ENCODE data around the gene LILRB5.
A peak's percentile ranks its signal among the peaks of the same experiment; 100 is the strongest.
"Not testable (repeated sequence)": the region's sequence is repeated elsewhere in the genome, so short reads cannot be mapped to it uniquely, and the experiment has no call there.

LILRB5 gene

GRCh38 chr19:54240372-54241336 lies 16.4 kb downstream of the LILRB5 start:
- DNase-seq = not testable (repeated sequence)

- not testable (repeated sequence) for DNase-seq
Observed at GRCh38 chr19:54239491-54240371, 17.3 kb downstream of the LILRB5 start.

- DNase-seq = no peak
Observed at GRCh38 chr19:54233941-54234340, 23.1 kb downstream of the LILRB5 start.

GRCh38 chr19:54231077-54231931 lies 25.8 kb downstream of the LILRB5 start:
- DNase-seq = peak; percentile 79

GRCh38 chr19:54230031-54230430 lies 27.0 kb downstream of the LILRB5 start:
- no peak for DNase-seq

GRCh38 chr19:54229146-54229545 lies 27.9 kb downstream of the LILRB5 start:
- DNase-seq = no peak

GRCh38 chr19:54224619-54225018 lies 32.5 kb downstream of the LILRB5 start:
- DNase-seq = not testable (repeated sequence)

GRCh38 chr19:54223937-54224281 lies 33.2 kb downstream of the LILRB5 start:
- not testable (repeated sequence) for DNase-seq

- DNase-seq = not testable (repeated sequence)
Observed at GRCh38 chr19:54223277-54223936, 33.7 kb downstream of the LILRB5 start.

GRCh38 chr19:54222474-54223276 lies 34.4 kb downstream of the LILRB5 start, which contains the start of gene LILRB3:
LILRB3 (minus strand) TSS chr19:54223007; CDS start chr19:54222976, 31 bp downstream.
- DNase-seq = not testable (repeated sequence)

- DNase-seq = not testable (repeated sequence)
Observed at GRCh38 chr19:54221947-54222346, 35.1 kb downstream of the LILRB5 start.

- DNase-seq = not testable (repeated sequence)
Observed at GRCh38 chr19:54219702-54220101, 37.4 kb downstream of the LILRB5 start.

- no peak for DNase-seq
Observed at GRCh38 chr19:54218960-54219661, 38.0 kb downstream of the LILRB5 start.

GRCh38 chr19:54218259-54218658 lies 38.8 kb downstream of the LILRB5 start:
- no peak for DNase-seq

- not testable (repeated sequence) for DNase-seq
Observed at GRCh38 chr19:54217517-54218247, 39.4 kb downstream of the LILRB5 start.

GRCh38 chr19:54216869-54217268 lies 40.2 kb downstream of the LILRB5 start:
- DNase-seq = no peak

- DNase-seq = not testable (repeated sequence)
Observed at GRCh38 chr19:54214734-54215133, 42.3 kb downstream of the LILRB5 start.

GRCh38 chr19:54214217-54214616 lies 42.9 kb downstream of the LILRB5 start:
- DNase-seq = not testable (repeated sequence)

- no peak for DNase-seq
Observed at GRCh38 chr19:54211235-54211634, 45.8 kb downstream of the LILRB5 start.

Measured in NCI-H1436 (cell line).